ENCODE data around the gene RHOB.

The RHOB gene

DNA sequence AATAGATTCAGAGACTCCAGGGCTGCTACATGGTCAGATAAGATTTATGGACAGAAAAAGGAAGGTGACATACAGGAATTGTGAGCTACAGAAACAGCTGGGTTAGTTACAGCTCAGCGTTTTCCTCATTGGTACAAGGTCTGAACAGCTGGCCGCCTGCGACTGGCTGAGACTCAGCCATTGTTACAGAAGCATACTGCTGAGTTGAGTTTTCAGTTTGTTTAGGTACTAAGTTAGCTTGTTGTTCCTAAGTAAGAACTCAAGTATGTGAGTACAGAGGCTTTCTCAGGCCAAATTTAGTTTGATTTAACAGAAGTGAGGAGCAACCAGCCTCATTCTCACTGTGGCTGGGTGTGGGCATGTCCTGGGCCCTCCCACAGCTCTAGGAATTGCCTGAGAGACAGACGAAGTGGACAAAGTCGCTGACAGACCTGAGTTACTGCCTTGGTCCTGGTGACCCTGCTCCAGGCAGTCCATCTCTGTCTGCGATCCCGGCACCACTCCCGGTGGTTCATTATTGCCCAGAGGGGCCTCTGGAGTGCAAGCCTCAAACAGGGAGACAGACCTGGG is 27.8 kb upstream of the RHOB start:
- peak overlapping the region; percentile 73 to 78 for H3K27ac ChIP-seq
- no peak for TF ChIP-seq CTCF (IDR thresholded peaks at IDR 0.05)
- peaks cover 0 to 59% (median 40%) of the 10 kb centered on the region in 4 donors for H3K4me1 ChIP-seq
- intact Hi-C loops (cut with DNase I; ENCODE audit: low total_unique reads): no loop called here
- no peaks in the 10 kb centered on the region for H3K9me3 ChIP-seq
- no peaks in the 10 kb centered on the region for H3K36me3 ChIP-seq
- peak in 1 of 2 donors; percentile 70 for DNase-seq
- no peaks in the 10 kb centered on the region for H3K27me3 ChIP-seq
- peak overlapping the region in 1 of 2 donors; percentile 18 for H3K4me3 ChIP-seq

GRCh38 chr2:20419752-20420151 is 27.1 kb upstream of the RHOB start:
- intact Hi-C loops (cut with DNase I; ENCODE audit: low total_unique reads): no loop called here
- Histone ChIP-seq H3K27ac (peak overlapping the region; percentile 73 to 78), H3K36me3 (no peaks in the 10 kb centered on the region), H3K4me3 (no peak overlapping the region), H3K4me1 (peaks cover 0 to 64% (median 42%) of the 10 kb centered on the region in 4 donors), H3K9me3 (no peaks in the 10 kb centered on the region), H3K27me3 (no peaks in the 10 kb centered on the region)
- DNase-seq: peak in 1 of 2 donors; percentile 48
- no peak for TF ChIP-seq CTCF (IDR thresholded peaks at IDR 0.05)

DNA sequence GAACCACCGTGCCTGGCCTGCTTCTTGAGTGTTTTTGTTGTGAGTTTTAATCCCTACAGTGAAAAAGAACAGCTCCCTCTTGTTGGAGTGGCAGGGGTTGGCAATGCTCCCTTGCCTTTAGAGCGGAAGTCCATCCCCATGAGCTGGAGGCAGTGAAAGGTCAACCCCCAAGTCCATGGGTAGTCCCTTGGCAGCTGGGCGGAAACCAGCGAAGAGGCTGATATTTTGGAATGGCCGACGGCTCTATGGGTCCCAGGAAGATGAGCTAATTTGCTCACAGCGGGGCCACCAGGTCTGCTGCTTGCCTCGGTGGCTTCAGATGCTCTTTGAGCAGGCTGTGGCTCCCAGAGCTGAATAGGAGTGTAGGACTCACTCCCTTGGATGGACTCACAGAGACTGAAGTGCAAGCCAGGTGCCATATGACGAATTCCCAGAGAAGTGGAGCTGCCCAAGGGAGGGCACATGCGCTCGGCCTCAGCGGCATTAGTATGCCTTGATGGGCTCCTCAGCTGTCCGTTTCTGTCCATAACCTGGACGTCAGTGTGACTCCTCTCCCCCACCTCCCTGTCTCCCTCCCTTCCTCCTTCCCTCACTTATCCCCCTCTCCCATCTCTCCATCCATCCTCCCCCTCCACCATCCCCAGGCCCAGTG is 25.4 kb upstream of the RHOB start:
- intact Hi-C loops (cut with DNase I; ENCODE audit: low total_unique reads): no loop called here
- H3K4me1 ChIP-seq: peaks cover 0 to 66% (median 42%) of the 10 kb centered on the region in 4 donors
- H3K27me3 ChIP-seq: no peaks in the 10 kb centered on the region
- TF ChIP-seq CTCF (IDR thresholded peaks at IDR 0.05): no peak
- peak in 1 of 2 donors; percentile 73 for DNase-seq
- no peak overlapping the region for H3K4me3 ChIP-seq
- no peaks in the 10 kb centered on the region for H3K36me3 ChIP-seq
- peak overlapping the region; percentile 74 to 78 for H3K27ac ChIP-seq
- no peaks in the 10 kb centered on the region for H3K9me3 ChIP-seq

DNA sequence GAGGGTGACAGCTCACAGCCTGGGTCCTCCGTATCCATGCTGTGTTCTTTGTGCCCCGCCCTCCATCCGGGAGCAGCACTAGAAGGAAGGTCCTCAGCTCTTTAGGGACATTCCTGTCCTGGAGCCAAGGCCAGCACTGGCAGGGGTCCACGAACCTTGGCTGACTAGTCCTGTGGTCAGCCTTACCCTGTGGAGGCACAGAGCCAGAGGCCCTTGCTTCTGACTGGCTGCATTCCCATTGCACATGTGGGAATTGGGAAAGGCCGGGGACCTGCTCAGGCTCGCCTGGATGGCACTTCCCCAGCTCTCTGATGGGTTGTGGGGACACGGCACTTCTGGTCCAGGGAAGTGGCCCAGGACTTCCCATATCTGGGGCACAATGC is 24.9 kb upstream of the RHOB start:
- intact Hi-C loops (cut with DNase I; ENCODE audit: low total_unique reads): no loop called here
- Histone ChIP-seq H3K27ac (peak overlapping the region; percentile 74 to 78), H3K4me1 (peaks cover 0 to 66% (median 42%) of the 10 kb centered on the region in 4 donors), H3K36me3 (no peaks in the 10 kb centered on the region), H3K4me3 (no peak overlapping the region), H3K9me3 (no peaks in the 10 kb centered on the region), H3K27me3 (no peaks in the 10 kb centered on the region)
- DNase-seq: peak; percentile 97 to 99
- TF ChIP-seq CTCF (IDR thresholded peaks at IDR 0.05): no peak

- TF ChIP-seq CTCF (IDR thresholded peaks at IDR 0.05): no peak
- H3K36me3 ChIP-seq: no peaks in the 10 kb centered on the region
- H3K27ac ChIP-seq: peak overlapping the region; percentile 74 to 78
- intact Hi-C loops (cut with DNase I; ENCODE audit: low total_unique reads): no loop called here
- peaks cover 0 to 66% (median 42%) of the 10 kb centered on the region in 4 donors for H3K4me1 ChIP-seq
- H3K4me3 ChIP-seq: no peak overlapping the region
- no peaks in the 10 kb centered on the region for H3K27me3 ChIP-seq
- no peaks in the 10 kb centered on the region for H3K9me3 ChIP-seq
- peak in 1 of 2 donors; percentile 65 for DNase-seq
Measured at GRCh38 chr2:20422402-20423271, 24.2 kb upstream of the RHOB start.
